Peyer's patch (tissue), 4 donors: ENCODE data around the gene CDH12. TPM values are rescaled to one million over a fixed set of nuclear protein-coding genes. Genes with fewer than 3 reads are reported as not detected.

Experiments used
- DNase-seq, 3 donors: peaks; one replicate each; pipeline ENCODE4 v3.0.0-alpha.2; 2017 to 2019
- H3K27ac ChIP-seq, 4 donors: fragments of 200-600 bp; sonication (generic); one replicate each; pipeline ENCODE4 v1.5.1; 2016 to 2019
- H3K27me3 ChIP-seq, 2 donors: fragments of 200-600 bp; sonication (generic); one replicate each; pipeline ENCODE4 v1.5.1; 2019
- H3K36me3 ChIP-seq, 3 donors: fragments of 200-600 bp; sonication (generic); one replicate each; pipeline ENCODE4 v1.5.1; 2016 to 2019
- H3K4me1 ChIP-seq, 4 donors: fragments of 200-600 bp; sonication (generic); one replicate each; pipeline ENCODE4 v1.5.1; 2016 to 2019
- H3K4me3 ChIP-seq, 4 donors: fragments of 200-600 bp; sonication (generic); 1 replicate in 3 of 4; 2 replicates in 1 of 4; pipeline ENCODE4 v1.5.1; 2016 to 2019; ENCODE audit warnings: mild to moderate bottlenecking in 1 of 4
- H3K9me3 ChIP-seq, 4 donors: fragments of 200-600 bp; sonication (generic); one replicate each; pipeline ENCODE4 v1.5.1; 2016 to 2019; ENCODE audit warnings: mild to moderate bottlenecking in 1 of 4
- POLR2A ChIP-seq, 2 donors: fragments of 450-650 bp; IDR thresholded peaks; one replicate each; pipeline ENCODE4 v1.5.1; 2017; ENCODE audit warnings: antibody characterized with exemption in 2 of 2, mild to moderate bottlenecking in 2 of 2, moderate library complexity in 2 of 2
- total RNA-seq, 4 donors: library from RNA; depleted of rRNA; stranded (reverse); fragments of >200 nt; gene quantifications; one replicate each; pipeline ENCODE4 v1.1.0, GENCODE V29; 2016
- TF ChIP-seq, protein P1 (sequence below), 6 experiments: fragments of 450-650 bp in 4 of 6; fragments of 200-600 bp in 2 of 6; sonication (generic) in 1 of 6; IDR thresholded peaks; one replicate each; pipeline ENCODE4 v1.5.1; 2017 to 2019; ENCODE audit warnings: antibody characterized with exemption in 6 of 6, mild to moderate bottlenecking in 3 of 6, moderate library complexity in 1 of 6

Gene CDH12
- total RNA-seq, 4 donors from 2014 or later = not detected

DNA sequence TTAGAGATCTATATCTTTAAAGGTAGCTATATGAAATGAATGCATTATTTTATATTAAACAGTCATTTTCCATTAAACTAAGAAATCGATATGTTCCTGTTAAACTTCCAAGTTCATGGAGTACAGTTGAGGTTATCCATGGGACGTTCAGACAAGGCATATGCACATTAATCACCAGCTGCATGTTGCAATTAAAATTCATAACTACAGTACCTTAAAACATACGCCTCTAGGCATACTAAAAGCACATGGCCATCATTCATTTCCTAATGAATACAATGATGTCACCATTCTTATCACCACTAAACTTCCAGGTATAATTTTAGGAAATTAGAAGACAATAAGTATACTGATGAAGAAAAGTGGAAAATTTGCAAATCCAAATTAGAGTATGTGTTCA lies 174.3 kb downstream of the CDH12 start:
- Histone ChIP-seq H3K27ac (no peak overlapping the region), H3K4me3 (no peak overlapping the region), H3K27me3 (no peaks in the 10 kb centered on the region), H3K4me1 (no peaks in the 10 kb centered on the region), H3K9me3 (no peaks in the 10 kb centered on the region), H3K36me3 (no peaks in the 10 kb centered on the region)
- DNase-seq = no peak
- TF ChIP-seq, protein P1, sequence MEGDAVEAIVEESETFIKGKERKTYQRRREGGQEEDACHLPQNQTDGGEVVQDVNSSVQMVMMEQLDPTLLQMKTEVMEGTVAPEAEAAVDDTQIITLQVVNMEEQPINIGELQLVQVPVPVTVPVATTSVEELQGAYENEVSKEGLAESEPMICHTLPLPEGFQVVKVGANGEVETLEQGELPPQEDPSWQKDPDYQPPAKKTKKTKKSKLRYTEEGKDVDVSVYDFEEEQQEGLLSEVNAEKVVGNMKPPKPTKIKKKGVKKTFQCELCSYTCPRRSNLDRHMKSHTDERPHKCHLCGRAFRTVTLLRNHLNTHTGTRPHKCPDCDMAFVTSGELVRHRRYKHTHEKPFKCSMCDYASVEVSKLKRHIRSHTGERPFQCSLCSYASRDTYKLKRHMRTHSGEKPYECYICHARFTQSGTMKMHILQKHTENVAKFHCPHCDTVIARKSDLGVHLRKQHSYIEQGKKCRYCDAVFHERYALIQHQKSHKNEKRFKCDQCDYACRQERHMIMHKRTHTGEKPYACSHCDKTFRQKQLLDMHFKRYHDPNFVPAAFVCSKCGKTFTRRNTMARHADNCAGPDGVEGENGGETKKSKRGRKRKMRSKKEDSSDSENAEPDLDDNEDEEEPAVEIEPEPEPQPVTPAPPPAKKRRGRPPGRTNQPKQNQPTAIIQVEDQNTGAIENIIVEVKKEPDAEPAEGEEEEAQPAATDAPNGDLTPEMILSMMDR (IDR thresholded peaks at IDR 0.05) = no peak
- no peak for TF ChIP-seq POLR2A (IDR thresholded peaks at IDR 0.05)

DNA sequence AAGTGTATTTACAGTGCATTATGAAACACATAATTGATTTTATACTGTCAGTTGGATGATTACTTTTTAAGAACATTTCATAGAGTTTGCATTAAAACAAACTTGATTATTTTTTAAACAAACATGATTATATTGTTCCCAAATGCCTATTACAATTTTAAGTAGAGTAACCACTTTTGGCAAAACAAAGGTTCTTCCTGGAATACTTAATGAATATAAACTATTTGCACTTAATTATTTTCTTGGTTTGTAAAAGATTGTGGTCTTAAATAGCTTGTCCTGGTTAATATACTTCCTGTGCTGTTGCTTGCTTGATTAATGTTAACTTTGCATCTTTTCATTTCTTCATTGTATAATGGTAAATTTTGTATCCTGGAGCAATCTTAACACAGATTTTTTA lies 180.0 kb downstream of the CDH12 start:
- no peaks in the 10 kb centered on the region for H3K9me3 ChIP-seq
- TF ChIP-seq POLR2A (IDR thresholded peaks at IDR 0.05) = no peak
- TF ChIP-seq, protein P1 (IDR thresholded peaks at IDR 0.05) = no peak
- no peaks in the 10 kb centered on the region for H3K27me3 ChIP-seq
- H3K36me3 ChIP-seq = no peaks in the 10 kb centered on the region
- no peaks in the 10 kb centered on the region for H3K4me1 ChIP-seq
- H3K27ac ChIP-seq = no peak overlapping the region
- DNase-seq = no peak
- no peak overlapping the region for H3K4me3 ChIP-seq

DNA sequence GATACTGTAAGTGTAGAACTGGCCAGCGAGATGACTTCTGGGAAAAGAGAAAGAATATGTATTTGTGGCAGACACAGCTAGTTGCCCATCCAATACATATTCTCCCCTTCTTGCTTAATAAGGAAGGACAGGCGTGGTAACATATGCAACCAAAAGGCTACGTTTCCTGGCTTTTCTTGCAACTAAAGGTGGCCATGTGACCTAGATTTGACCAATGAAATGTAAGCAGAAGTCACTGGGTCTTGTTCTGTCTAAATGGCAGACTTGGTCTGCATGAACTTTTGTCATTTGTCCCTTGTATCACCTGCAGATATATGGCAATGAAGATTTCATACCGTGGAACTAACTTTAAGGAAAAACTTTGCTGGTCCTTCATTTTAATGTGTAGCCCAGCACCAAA lies 183.8 kb downstream of the CDH12 start:
- no peak for TF ChIP-seq POLR2A (IDR thresholded peaks at IDR 0.05)
- TF ChIP-seq, protein P1 (IDR thresholded peaks at IDR 0.05) = no peak

DNA sequence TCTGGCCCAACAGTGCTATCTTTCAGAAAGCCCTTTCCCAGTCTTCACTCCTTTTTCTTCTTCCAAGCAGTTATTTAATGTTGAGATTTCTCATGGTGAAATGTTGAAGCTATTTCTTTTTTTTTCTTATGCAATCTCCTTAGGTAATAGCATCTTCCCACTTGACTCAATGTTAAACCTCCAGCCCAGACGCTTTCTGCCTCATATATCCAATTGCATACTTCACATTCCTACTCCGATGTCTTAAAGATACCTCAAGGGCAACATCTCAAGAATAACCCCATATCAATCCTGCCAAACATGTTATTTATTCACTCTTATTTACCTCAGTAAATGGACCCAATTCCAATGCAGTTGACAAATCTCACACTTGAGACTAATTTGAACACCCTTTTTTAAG lies 187.3 kb downstream of the CDH12 start:
- Histone ChIP-seq H3K27ac (no peak overlapping the region), H3K4me3 (no peak overlapping the region), H3K9me3 (no peaks in the 10 kb centered on the region), H3K36me3 (no peaks in the 10 kb centered on the region), H3K27me3 (no peaks in the 10 kb centered on the region), H3K4me1 (no peaks in the 10 kb centered on the region)
- TF ChIP-seq, protein P1 (IDR thresholded peaks at IDR 0.05) = no peak
- TF ChIP-seq POLR2A (IDR thresholded peaks at IDR 0.05) = no peak
- no peak for DNase-seq

More for the DNA sequence above, 183.8 kb downstream of the CDH12 start:
- DNase-seq = no peak
- Histone ChIP-seq H3K27ac (no peak overlapping the region), H3K4me3 (no peak overlapping the region), H3K4me1 (no peaks in the 10 kb centered on the region), H3K36me3 (no peaks in the 10 kb centered on the region), H3K9me3 (no peaks in the 10 kb centered on the region), H3K27me3 (no peaks in the 10 kb centered on the region)

DNA sequence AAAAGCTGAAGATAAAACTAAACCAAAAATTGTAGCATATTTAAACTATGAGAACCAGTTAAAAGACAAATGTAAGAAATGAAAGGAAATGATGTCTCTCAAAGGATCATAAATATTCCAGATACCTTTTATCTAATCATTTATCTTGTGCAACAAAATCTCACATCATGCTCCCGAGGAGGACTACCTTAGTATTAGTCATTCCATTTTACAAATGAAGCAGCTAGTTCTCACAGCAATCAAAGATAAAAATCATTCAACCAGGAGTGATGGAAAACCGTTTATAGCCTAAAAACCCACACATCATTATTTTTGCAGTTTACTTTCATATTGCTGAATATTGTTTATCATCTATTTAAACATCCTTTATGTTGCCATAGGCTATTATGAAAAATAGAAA lies 190.0 kb downstream of the CDH12 start:
- H3K27ac ChIP-seq = no peak overlapping the region
- H3K9me3 ChIP-seq = no peaks in the 10 kb centered on the region
- H3K36me3 ChIP-seq = no peaks in the 10 kb centered on the region
- H3K4me3 ChIP-seq = no peak overlapping the region
- TF ChIP-seq POLR2A (IDR thresholded peaks at IDR 0.05) = no peak
- TF ChIP-seq, protein P1 (IDR thresholded peaks at IDR 0.05) = no peak
- H3K4me1 ChIP-seq = no peaks in the 10 kb centered on the region
- no peaks in the 10 kb centered on the region for H3K27me3 ChIP-seq
- DNase-seq = no peak

DNA sequence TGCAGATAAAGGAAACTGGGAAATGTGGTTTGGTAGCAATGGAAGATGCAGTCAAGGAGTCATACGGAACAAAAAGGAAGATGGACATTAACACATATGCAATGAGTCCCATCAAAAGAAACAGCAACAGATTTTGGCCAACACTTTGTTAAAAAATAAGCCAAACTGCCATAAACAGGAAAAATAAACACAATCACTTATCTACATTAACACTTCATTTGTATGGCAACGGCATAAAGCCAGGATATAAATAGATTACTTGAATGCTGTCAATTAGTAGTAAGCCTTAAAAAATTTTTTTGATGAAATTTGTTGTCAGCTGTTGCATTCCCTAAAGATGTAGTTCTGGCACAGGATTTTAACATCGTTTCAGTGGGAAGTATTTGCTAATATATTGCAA lies 190.8 kb downstream of the CDH12 start:
- H3K27ac ChIP-seq = no peak overlapping the region
- no peaks in the 10 kb centered on the region for H3K9me3 ChIP-seq
- H3K4me3 ChIP-seq = no peak overlapping the region
- DNase-seq = no peak
- TF ChIP-seq, protein P1 (IDR thresholded peaks at IDR 0.05) = no peak
- TF ChIP-seq POLR2A (IDR thresholded peaks at IDR 0.05) = no peak
- H3K27me3 ChIP-seq = no peaks in the 10 kb centered on the region
- H3K4me1 ChIP-seq = no peaks in the 10 kb centered on the region
- no peaks in the 10 kb centered on the region for H3K36me3 ChIP-seq
